ENCODE measurements around the gene ASB16.

Gene ASB16

DNA sequence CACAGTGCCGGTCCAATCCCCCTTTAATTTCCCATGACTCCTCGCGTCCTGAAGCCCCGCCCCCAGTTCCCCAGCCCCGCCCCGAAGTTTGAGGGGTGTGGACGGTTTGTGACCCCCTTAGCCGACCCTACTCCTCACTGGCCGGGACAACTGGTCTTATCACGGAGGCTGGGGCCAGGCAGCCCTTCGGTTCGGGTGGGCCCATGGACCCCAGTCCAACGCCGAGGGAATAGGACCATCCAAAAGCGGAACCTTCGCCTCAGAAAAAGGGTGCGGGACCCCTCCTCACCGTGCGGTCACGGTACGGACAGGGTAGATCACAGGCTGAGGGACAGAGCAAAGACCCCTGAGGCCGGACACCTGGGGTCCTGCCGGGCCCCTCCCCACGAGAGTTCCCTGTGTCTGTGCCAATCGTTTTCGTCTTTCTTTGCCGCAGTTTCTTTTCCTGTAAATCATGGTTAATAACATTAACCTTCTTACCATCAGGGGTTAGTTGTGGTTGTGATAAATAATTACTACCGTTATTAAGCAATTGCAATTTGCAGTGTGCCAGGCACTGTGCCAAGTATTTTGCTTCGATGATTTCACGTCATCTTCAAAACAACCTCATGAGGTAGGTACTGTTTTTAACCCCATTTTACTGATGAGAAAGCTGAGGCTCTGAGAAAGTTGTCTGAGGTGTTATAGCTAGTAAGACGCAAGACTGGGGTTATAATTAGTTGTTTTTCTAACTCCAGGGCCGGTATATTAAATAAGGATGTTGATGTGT, 16.8 kb downstream of the ASB16 start:
- ATAC-seq: peak; percentile 65
- TF ChIP-seq PPARA (CRISPR knock-in tag; IDR thresholded peaks at IDR 0.05; ENCODE audit: borderline replicate concordance): no peak
- no peak for TF ChIP-seq TOX (CRISPR knock-in tag; IDR thresholded peaks at IDR 0.05; ENCODE audit: borderline replicate concordance)
- no peak for TF ChIP-seq GLIS3 (CRISPR knock-in tag; IDR thresholded peaks at IDR 0.05)
- TF ChIP-seq, protein P1, sequence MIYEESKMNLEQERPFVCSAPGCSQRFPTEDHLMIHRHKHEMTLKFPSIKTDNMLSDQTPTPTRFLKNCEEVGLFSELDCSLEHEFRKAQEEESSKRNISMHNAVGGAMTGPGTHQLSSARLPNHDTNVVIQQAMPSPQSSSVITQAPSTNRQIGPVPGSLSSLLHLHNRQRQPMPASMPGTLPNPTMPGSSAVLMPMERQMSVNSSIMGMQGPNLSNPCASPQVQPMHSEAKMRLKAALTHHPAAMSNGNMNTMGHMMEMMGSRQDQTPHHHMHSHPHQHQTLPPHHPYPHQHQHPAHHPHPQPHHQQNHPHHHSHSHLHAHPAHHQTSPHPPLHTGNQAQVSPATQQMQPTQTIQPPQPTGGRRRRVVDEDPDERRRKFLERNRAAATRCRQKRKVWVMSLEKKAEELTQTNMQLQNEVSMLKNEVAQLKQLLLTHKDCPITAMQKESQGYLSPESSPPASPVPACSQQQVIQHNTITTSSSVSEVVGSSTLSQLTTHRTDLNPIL (CRISPR knock-in tag; IDR thresholded peaks at IDR 0.05; ENCODE audit: low read depth): no peak
- TF ChIP-seq, protein P2, sequence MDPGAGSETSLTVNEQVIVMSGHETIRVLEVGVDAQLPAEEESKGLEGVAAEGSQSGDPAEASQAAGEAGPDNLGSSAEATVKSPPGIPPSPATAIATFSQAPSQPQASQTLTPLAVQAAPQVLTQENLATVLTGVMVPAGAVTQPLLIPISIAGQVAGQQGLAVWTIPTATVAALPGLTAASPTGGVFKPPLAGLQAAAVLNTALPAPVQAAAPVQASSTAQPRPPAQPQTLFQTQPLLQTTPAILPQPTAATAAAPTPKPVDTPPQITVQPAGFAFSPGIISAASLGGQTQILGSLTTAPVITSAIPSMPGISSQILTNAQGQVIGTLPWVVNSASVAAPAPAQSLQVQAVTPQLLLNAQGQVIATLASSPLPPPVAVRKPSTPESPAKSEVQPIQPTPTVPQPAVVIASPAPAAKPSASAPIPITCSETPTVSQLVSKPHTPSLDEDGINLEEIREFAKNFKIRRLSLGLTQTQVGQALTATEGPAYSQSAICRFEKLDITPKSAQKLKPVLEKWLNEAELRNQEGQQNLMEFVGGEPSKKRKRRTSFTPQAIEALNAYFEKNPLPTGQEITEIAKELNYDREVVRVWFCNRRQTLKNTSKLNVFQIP (CRISPR knock-in tag; IDR thresholded peaks at IDR 0.05; ENCODE audit: borderline replicate concordance, low read depth): no peak
- no peak for TF ChIP-seq ZNF70 (CRISPR knock-in tag; IDR thresholded peaks at IDR 0.05)
- TF ChIP-seq, protein P3, sequence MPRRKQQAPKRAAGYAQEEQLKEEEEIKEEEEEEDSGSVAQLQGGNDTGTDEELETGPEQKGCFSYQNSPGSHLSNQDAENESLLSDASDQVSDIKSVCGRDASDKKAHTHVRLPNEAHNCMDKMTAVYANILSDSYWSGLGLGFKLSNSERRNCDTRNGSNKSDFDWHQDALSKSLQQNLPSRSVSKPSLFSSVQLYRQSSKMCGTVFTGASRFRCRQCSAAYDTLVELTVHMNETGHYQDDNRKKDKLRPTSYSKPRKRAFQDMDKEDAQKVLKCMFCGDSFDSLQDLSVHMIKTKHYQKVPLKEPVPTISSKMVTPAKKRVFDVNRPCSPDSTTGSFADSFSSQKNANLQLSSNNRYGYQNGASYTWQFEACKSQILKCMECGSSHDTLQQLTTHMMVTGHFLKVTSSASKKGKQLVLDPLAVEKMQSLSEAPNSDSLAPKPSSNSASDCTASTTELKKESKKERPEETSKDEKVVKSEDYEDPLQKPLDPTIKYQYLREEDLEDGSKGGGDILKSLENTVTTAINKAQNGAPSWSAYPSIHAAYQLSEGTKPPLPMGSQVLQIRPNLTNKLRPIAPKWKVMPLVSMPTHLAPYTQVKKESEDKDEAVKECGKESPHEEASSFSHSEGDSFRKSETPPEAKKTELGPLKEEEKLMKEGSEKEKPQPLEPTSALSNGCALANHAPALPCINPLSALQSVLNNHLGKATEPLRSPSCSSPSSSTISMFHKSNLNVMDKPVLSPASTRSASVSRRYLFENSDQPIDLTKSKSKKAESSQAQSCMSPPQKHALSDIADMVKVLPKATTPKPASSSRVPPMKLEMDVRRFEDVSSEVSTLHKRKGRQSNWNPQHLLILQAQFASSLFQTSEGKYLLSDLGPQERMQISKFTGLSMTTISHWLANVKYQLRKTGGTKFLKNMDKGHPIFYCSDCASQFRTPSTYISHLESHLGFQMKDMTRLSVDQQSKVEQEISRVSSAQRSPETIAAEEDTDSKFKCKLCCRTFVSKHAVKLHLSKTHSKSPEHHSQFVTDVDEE (CRISPR knock-in tag; IDR thresholded peaks at IDR 0.05): no peak
- TF ChIP-seq CSDC2 (CRISPR knock-in tag; IDR thresholded peaks at IDR 0.05): no peak
- TF ChIP-seq, protein P4, sequence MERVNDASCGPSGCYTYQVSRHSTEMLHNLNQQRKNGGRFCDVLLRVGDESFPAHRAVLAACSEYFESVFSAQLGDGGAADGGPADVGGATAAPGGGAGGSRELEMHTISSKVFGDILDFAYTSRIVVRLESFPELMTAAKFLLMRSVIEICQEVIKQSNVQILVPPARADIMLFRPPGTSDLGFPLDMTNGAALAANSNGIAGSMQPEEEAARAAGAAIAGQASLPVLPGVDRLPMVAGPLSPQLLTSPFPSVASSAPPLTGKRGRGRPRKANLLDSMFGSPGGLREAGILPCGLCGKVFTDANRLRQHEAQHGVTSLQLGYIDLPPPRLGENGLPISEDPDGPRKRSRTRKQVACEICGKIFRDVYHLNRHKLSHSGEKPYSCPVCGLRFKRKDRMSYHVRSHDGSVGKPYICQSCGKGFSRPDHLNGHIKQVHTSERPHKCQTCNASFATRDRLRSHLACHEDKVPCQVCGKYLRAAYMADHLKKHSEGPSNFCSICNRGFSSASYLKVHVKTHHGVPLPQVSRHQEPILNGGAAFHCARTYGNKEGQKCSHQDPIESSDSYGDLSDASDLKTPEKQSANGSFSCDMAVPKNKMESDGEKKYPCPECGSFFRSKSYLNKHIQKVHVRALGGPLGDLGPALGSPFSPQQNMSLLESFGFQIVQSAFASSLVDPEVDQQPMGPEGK (CRISPR knock-in tag; IDR thresholded peaks at IDR 0.05; ENCODE audit: borderline replicate concordance): no peak
- TF ChIP-seq, protein P5, sequence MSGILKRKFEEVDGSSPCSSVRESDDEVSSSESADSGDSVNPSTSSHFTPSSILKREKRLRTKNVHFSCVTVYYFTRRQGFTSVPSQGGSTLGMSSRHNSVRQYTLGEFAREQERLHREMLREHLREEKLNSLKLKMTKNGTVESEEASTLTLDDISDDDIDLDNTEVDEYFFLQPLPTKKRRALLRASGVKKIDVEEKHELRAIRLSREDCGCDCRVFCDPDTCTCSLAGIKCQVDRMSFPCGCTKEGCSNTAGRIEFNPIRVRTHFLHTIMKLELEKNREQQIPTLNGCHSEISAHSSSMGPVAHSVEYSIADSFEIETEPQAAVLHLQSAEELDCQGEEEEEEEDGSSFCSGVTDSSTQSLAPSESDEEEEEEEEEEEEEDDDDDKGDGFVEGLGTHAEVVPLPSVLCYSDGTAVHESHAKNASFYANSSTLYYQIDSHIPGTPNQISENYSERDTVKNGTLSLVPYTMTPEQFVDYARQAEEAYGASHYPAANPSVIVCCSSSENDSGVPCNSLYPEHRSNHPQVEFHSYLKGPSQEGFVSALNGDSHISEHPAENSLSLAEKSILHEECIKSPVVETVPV (CRISPR knock-in tag; IDR thresholded peaks at IDR 0.05): no peak
- no peak for TF ChIP-seq ISL1 (CRISPR knock-in tag; IDR thresholded peaks at IDR 0.05)
- no peak for TF ChIP-seq OSR1 (CRISPR knock-in tag; IDR thresholded peaks at IDR 0.05)
- no peak for TF ChIP-seq ESRRG (CRISPR knock-in tag; IDR thresholded peaks at IDR 0.05)
- no peak for TF ChIP-seq ARNTL (CRISPR knock-in tag; IDR thresholded peaks at IDR 0.05; ENCODE audit: borderline replicate concordance, low read depth)
- no peak for TF ChIP-seq ZFP3 (CRISPR knock-in tag; IDR thresholded peaks at IDR 0.05)

DNA sequence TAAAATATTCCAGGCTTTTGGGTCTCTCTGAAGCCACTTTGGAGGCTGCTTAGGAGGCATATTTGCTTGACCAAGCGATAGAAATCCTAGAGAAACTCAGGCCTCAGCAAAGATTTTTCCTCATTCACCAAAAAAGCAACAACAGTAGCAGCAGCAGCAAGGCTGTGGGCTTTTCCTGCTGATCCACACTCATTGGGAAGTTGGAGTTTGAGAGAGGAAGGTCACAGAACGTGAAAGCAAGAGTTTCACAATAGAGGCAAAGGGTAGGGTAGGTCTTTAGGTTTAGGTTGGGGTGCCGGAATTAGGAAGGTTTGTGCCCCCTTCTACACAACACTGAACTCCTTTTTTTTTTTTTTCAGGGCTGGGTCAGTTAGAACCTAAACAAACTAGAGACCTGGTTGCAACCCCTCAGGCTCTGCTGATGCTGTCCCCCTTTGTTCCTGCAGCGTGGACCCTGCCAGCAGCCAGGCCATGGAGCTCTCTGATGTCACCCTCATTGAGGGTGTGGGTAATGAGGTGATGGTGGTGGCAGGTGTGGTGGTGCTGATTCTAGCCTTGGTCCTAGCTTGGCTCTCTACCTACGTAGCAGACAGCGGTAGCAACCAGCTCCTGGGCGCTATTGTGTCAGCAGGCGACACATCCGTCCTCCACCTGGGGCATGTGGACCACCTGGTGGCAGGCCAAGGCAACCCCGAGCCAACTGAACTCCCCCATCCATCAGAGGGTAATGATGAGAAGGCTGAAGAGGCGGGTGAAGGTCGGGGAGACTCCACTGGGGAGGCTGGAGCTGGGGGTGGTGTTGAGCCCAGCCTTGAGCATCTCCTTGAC, 18.3 kb downstream of the ASB16 start:
- no peak for TF ChIP-seq ARNTL (CRISPR knock-in tag; IDR thresholded peaks at IDR 0.05; ENCODE audit: borderline replicate concordance, low read depth)
- no peak for ATAC-seq

DNA sequence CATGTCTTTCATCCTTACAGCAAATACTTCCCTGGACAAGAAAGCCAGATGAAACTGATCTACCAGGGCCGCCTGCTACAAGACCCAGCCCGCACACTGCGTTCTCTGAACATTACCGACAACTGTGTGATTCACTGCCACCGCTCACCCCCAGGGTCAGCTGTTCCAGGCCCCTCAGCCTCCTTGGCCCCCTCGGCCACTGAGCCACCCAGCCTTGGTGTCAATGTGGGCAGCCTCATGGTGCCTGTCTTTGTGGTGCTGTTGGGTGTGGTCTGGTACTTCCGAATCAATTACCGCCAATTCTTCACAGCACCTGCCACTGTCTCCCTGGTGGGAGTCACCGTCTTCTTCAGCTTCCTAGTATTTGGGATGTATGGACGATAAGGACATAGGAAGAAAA, 20.0 kb downstream of the ASB16 start:
- no peak for ATAC-seq
- TF ChIP-seq ISL1 (CRISPR knock-in tag; IDR thresholded peaks at IDR 0.05): no peak
- TF ChIP-seq ZNF565 (CRISPR knock-in tag; conservative IDR thresholded peaks at IDR 0.05; ENCODE audit: low read depth): no peak
- no peak for TF ChIP-seq TOX (CRISPR knock-in tag; IDR thresholded peaks at IDR 0.05; ENCODE audit: borderline replicate concordance)
- TF ChIP-seq SNAI2 (CRISPR knock-in tag; IDR thresholded peaks at IDR 0.05): no peak
- TF ChIP-seq GLIS3 (CRISPR knock-in tag; IDR thresholded peaks at IDR 0.05): no peak
- TF ChIP-seq CSDC2 (CRISPR knock-in tag; IDR thresholded peaks at IDR 0.05): no peak
- no peak for TF ChIP-seq RARB (CRISPR knock-in tag; IDR thresholded peaks at IDR 0.05)
- TF ChIP-seq PPARA (CRISPR knock-in tag; IDR thresholded peaks at IDR 0.05; ENCODE audit: borderline replicate concordance): no peak

Data from SK-N-SH treated with all-trans-retinoic acid at 6 μM for 48 hours (cell line).